Measurements from ENCODE around the gene SELE. TPM values are rescaled to one million over a fixed set of nuclear protein-coding genes. Genes with fewer than 3 reads are reported as not detected.

The SELE gene
- total and polyA plus RNA-seq, 12 donors = 0.14 to 7.2 (median 0.97) TPM

DNA sequence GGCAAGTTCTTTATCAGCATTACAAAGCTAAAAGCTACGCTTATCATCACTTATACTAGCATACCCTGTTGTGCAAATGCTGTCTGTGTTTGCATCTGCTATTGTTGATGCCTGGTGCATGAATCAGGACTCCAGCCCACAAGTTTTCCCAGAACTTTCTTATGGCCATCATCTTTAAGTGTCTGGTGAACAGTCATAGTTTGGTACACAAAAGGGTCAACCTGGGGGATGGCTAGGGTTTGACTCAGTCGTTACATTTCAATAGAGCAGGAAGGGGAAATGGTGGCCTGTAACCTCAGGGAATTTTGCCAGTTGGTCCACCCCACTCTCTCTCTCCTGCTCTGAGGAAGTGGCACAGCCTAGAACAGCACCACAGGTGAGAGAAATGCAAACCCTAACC lies 57.9 kb downstream of the SELE start:
- Histone ChIP-seq H3K4me1 (replicated peaks in 1 of 2) (no peaks in the 10 kb centered on the region), H3K27ac (no peak overlapping the region), H3K36me3 (replicated peaks in 1 of 2) (no peaks in the 10 kb centered on the region), H3K9me3 (replicated peaks in 1 of 3) (no peaks in the 10 kb centered on the region), H3K27me3 (no peaks in the 10 kb centered on the region), H3K4me3 (no peak overlapping the region)
- DNase-seq = no peak
- 32 to 59% (median 34%) methylated on average over 1 to 2 of the region's 2 CpGs for WGBS, 4 donors
- TF ChIP-seq CTCF (IDR thresholded peaks at IDR 0.05) (no peak), POLR2A (IDR thresholded peaks at IDR 0.05) (no peak)
- intact Hi-C loops (cut with DNase I) = no loop called here

Other genes starting within 250 kb of the SELE start
- 10 to 100 TPM in 5 of 9 donors, 1 to 10 TPM in 4; 6.7 to 29.2 (median 12.7) TPM for gene SLC19A2, start 248.1 kb downstream of the SELE start, total RNA-seq
- 10 to 100 TPM; 10.4 to 19.2 (median 13.5) TPM for gene SLC19A2, start 248.1 kb downstream of the SELE start, polyA plus RNA-seq
- under 1 TPM in 5 of 9 donors, not detected in 4; under 0.01 to 0.39 (median 0.06) TPM for gene F5, start 147.6 kb downstream of the SELE start, total RNA-seq
- under 1 TPM; 0.13 to 0.88 (median 0.64) TPM for gene F5, start 147.6 kb downstream of the SELE start, polyA plus RNA-seq
- 10 to 100 TPM in 2 of 9 donors, 1 to 10 TPM in 7; 2.3 to 10.9 (median 3.5) TPM for gene SELP, start 104.0 kb downstream of the SELE start, total RNA-seq
- 1 to 10 TPM; 1.6 to 5.1 (median 3.3) TPM for gene SELP, start 104.0 kb downstream of the SELE start, polyA plus RNA-seq
- gene SELL, start 22.5 kb downstream of the SELE start, total RNA-seq = 1 to 10 TPM in 5 of 9 donors, under 1 TPM in 4; 0.61 to 2.5 (median 1.1) TPM
- 1 to 10 TPM in 2 of 3 donors, under 1 TPM in 1; 0.77 to 1.8 (median 1.2) TPM for gene SELL, start 22.5 kb downstream of the SELE start, polyA plus RNA-seq
- gene METTL18, start 60.8 kb upstream of the SELE start, total RNA-seq = 1 to 10 TPM; 4.1 to 9.6 (median 7.3) TPM
- gene METTL18, start 60.8 kb upstream of the SELE start, polyA plus RNA-seq = 10 to 100 TPM in 1 of 3 donors, 1 to 10 TPM in 2; 5.7 to 11.4 (median 7.2) TPM
- gene SCYL3, start 159.8 kb upstream of the SELE start, total RNA-seq = 10 to 100 TPM in 6 of 9 donors, 1 to 10 TPM in 3; 3.5 to 15.0 (median 11.9) TPM
- gene SCYL3, start 159.8 kb upstream of the SELE start, polyA plus RNA-seq = 10 to 100 TPM in 1 of 3 donors, 1 to 10 TPM in 2; 3.4 to 10.1 (median 5.0) TPM